ENCODE data around the gene RNF144B.

DNA sequence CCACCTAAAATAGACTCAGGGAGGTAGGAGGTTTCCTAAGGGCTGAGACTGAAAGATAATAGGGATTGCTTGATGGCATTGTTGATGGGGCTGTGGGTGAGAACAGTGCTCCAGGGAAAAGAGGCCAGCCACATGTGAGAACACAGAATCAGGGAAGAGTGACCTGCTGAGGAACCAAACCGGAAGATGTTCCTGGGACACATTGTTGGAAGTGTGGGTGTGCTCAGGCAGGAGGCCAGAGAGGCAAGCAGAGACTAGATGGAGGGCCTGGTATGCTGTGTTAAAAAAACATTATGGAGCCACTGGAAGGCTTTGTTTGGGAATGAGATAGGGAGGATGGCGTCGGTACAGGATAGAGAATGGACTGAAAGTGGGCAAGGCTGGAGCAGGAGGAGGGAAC, 23.3 kb downstream of the RNF144B start:
- TF ChIP-seq POLR2A (IDR thresholded peaks at IDR 0.05) = no peak
- TF ChIP-seq CTCF (IDR thresholded peaks at IDR 0.05) = no peak
